ENCODE measurements around the gene KRT35.

KRT35 gene

DNA sequence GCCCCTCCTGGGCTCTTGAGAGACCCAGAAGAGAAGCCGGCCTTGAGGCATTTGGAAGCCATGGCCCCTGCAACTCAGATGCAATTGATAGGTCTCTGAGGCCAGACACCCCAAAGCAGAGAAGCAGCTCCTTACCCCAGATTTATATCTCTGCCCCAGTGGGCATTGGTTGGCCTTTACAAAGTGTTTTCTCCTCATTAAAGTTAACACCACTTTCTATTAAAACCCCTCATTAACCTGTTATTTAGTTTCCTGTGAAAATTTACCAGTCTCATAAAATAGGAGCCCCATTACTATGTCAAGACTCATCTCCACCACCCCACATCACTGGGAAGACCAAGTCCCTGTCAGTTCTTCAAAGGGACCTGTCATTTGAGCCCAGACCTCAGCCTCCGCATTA is at the start of gene KRT35:
Gene KRT35 (minus strand): TSS at position 116 of the 400 bp plus-strand sequence. CDS start 54 bp downstream, at position 62.
- TF ChIP-seq, protein P1, sequence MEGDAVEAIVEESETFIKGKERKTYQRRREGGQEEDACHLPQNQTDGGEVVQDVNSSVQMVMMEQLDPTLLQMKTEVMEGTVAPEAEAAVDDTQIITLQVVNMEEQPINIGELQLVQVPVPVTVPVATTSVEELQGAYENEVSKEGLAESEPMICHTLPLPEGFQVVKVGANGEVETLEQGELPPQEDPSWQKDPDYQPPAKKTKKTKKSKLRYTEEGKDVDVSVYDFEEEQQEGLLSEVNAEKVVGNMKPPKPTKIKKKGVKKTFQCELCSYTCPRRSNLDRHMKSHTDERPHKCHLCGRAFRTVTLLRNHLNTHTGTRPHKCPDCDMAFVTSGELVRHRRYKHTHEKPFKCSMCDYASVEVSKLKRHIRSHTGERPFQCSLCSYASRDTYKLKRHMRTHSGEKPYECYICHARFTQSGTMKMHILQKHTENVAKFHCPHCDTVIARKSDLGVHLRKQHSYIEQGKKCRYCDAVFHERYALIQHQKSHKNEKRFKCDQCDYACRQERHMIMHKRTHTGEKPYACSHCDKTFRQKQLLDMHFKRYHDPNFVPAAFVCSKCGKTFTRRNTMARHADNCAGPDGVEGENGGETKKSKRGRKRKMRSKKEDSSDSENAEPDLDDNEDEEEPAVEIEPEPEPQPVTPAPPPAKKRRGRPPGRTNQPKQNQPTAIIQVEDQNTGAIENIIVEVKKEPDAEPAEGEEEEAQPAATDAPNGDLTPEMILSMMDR (IDR thresholded peaks at IDR 0.05), result no peak

DNA sequence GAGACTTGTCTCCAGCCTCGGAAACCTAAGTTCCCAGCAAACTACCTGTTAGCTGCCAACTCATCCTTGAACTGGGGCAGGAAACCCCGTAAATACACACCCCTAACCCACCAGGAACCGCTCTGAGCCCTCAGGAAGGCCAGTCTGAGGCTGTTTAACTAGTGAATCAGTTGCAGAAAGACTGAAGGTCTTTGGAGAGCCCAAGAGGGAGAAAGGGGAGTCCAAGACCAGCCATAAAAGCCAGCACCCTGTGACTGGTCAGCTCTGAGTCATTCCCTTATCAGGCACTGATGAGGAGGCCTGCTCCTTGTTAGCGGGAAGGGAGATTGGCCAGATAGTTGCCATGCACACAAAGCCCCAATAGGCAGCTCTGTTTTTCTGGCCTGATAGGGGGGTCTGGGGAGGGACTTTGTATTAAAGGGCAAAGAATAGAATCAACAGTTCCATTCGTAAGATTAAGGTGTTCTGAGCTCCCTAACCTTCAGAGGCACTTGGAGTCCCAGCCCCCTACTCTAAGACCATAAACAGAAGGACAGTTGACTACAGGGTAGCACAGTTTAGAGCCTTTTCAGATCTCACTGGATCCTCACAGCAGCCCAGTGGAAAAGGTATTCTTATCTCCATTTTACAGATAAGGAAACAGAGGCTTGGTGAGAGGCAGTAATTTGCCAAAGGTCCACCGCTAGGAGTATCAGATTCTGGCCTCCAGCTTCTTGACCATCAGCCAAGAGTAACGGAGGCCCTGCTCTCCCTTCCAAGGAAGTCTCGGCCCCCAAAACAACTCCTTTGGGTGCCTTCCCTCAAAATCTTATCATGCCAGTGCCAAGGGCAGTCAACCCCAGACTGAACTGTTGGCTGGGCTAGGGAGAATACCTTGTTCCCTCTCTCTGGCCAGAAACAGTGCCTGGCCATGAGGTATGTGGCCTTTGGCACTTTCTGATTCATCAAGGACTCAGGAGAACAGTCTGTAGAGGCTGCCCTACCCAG is 49.4 kb upstream of the KRT35 start:
- TF ChIP-seq, protein P1 (IDR thresholded peaks at IDR 0.05), result no peak

DNA sequence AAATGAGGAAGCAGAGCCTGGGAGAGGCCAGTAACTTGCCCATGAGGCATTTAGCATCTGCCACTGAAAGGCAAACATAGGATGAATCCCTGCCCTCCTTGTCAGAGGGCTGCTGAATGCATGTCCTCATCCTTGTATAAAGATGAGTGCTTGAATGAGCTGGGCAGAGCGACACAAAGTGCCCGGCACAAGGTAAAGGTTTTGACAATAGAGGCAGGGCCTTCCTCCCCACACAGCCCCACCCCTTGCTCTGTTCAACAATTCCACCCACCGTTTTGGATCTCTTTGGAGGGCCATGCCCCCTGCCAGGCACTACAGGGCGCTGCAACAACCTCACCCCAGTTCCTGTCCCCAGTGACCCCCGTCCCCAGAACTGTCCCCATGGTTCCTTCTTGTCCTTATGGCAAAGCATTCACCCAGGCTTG is 48.6 kb upstream of the KRT35 start:
- TF ChIP-seq, protein P1 (IDR thresholded peaks at IDR 0.05), result no peak

DNA sequence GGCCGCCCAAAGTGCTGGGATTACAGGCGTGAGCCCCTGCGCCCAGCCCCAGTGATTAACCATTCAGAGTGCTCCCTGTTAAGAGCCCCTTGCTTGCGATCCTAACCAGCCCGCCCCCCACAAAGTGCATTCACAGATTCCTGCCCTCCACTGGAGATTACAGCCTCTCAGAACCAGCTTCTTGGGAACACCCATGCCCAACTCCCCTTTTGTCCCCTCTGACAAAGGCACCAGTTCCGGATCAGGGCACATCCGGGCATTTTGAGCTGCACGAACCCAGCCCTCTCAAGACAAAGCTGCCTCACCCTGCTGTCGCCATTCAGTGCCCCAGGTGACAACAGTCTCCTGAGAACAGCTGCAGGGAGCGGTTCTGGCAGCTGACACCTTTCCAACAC is 48.0 kb upstream of the KRT35 start:
- TF ChIP-seq, protein P1 (IDR thresholded peaks at IDR 0.05), result no peak

DNA sequence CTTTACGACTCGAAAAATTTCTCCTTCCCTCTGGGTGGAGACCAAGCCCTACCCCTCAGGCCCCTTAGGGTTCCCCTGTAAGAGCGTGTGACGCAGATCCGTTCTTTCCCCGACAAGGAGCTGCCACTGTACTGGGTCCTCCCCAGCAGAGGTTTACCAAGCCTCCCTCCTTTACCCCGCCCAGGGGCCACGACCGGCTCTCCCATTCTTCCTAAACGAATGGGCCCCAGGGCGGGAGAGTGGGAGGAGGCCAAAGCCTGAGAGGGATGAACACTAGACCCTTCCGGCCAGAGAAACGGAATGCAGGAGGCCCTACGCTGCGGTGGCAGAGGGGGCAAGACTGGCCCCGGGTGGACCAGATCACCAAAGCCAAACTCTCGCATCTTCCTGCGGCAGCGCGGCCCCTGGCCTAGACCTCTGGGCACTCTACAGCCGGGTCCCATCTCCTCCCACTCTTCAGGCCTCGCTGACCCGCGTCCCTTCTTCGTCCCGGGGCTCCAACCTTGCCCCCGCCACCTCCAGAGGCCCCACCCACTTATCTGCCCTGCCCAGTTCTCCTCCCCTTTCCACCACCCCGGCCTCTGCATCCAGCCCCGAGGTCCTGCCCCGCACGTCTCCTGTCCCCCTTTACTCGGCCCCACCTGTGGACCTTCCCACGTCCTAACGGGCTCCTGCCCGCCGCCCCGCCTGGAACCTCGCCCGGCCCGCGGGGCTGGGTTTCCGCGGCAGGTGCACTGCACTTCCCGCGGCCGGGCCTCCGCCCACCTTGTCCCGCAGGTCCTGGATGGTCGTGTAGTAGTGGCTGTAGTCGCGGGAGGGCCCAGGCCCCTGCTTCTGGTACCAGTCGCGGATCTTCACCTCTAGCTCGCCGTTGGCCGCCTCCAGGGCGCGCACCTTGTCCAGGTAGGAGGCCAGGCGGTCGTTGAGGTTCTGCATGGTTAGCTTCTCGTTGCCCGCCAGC is 46.4 kb upstream of the KRT35 start:
- TF ChIP-seq, protein P1 (IDR thresholded peaks at IDR 0.05), result no peak

DNA sequence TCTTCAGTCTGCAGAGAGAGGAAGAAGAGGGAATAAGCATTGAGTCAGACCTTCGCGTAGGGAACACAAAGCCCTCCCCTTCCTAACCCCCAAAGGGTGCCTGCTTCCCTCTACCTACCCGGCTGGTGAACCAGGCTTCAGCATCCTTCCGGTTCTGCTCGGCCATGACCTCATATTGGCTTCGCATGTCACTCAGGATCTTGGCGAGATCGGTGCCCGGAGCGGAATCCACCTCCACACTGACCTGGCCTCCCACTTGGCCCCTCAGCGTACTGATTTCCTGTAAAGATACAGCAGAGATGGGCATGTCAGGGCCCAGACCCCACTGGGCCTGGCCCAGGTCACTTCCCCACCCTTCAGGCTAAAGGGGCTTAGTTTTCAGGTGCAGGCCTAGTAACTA is 43.3 kb upstream of the KRT35 start:
- TF ChIP-seq, protein P1 (IDR thresholded peaks at IDR 0.05), result no peak

DNA sequence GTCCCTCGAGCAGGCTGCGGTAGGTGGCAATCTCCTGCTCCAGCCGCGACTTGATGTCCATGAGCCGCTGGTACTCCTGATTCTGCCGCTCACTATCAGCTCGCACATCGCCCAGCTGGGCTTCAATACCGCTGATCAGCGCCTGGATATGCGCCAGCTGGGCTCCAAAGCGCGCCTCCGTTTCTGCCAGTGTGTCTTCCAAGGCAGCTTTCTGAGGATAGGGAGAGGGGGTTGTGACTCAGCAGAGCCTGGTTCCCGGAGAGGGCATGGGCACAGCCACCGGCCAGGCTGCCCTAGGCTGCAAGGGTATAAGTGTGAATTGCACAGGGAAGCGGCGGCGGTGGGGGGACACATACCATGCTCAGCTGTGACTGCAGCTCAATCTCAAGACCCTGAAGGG is 42.8 kb upstream of the KRT35 start:
- TF ChIP-seq, protein P1 (IDR thresholded peaks at IDR 0.05), result no peak

All from LNCAP (cell line).